ENCODE results near the gene ALDH3B1. TPM values are rescaled to one million over a fixed set of nuclear protein-coding genes. Genes with fewer than 3 reads are reported as not detected.

ALDH3B1 gene
- polyA plus RNA-seq, 1 donor from 2014 or later, result not detected

GRCh38 chr11:68012843-68013610 lies 2.9 kb downstream of the ALDH3B1 start:
- no peak for TF ChIP-seq EZH2 (IDR thresholded peaks at IDR 0.05; ENCODE audit: borderline replicate concordance, insufficient read depth, low read length, poor library complexity, severe bottlenecking)
- TF ChIP-seq, protein P1, sequence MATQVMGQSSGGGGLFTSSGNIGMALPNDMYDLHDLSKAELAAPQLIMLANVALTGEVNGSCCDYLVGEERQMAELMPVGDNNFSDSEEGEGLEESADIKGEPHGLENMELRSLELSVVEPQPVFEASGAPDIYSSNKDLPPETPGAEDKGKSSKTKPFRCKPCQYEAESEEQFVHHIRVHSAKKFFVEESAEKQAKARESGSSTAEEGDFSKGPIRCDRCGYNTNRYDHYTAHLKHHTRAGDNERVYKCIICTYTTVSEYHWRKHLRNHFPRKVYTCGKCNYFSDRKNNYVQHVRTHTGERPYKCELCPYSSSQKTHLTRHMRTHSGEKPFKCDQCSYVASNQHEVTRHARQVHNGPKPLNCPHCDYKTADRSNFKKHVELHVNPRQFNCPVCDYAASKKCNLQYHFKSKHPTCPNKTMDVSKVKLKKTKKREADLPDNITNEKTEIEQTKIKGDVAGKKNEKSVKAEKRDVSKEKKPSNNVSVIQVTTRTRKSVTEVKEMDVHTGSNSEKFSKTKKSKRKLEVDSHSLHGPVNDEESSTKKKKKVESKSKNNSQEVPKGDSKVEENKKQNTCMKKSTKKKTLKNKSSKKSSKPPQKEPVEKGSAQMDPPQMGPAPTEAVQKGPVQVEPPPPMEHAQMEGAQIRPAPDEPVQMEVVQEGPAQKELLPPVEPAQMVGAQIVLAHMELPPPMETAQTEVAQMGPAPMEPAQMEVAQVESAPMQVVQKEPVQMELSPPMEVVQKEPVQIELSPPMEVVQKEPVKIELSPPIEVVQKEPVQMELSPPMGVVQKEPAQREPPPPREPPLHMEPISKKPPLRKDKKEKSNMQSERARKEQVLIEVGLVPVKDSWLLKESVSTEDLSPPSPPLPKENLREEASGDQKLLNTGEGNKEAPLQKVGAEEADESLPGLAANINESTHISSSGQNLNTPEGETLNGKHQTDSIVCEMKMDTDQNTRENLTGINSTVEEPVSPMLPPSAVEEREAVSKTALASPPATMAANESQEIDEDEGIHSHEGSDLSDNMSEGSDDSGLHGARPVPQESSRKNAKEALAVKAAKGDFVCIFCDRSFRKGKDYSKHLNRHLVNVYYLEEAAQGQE (IDR thresholded peaks at IDR 0.05; ENCODE audit: borderline replicate concordance), result no peak
- TF ChIP-seq TAF1 (IDR thresholded peaks at IDR 0.05; ENCODE audit: low read depth), result no peak
- TF ChIP-seq SMC3 (conservative IDR thresholded peaks at IDR 0.05; ENCODE audit: poor library complexity), result no peak
- no peak for TF ChIP-seq MXI1 (conservative IDR thresholded peaks at IDR 0.05; ENCODE audit: poor library complexity, severe bottlenecking)
- TF ChIP-seq CTCF (IDR thresholded peaks at IDR 0.05; ENCODE audit: poor library complexity, severe bottlenecking), result no peak
- TF ChIP-seq RAD21 (conservative IDR thresholded peaks at IDR 0.05), result no peak
- TF ChIP-seq EP300 (conservative IDR thresholded peaks at IDR 0.05; ENCODE audit: poor library complexity, severe bottlenecking), result no peak
- no peak for TF ChIP-seq POLR2AphosphoS5 (IDR thresholded peaks at IDR 0.05)
- no peaks in the 10 kb centered on the region for H3K9me2 ChIP-seq (ENCODE audit: insufficient read depth, low read length)
- H3K9ac ChIP-seq (ENCODE audit: low read length), result no peak overlapping the region
- H3K79me2 ChIP-seq (replicated peaks; ENCODE audit: insufficient read depth, low read length), result no peaks in the 10 kb centered on the region
- H3K36me3 ChIP-seq (ENCODE audit: insufficient read depth, low read length), result no peaks in the 10 kb centered on the region
- H4K20me1 ChIP-seq (ENCODE audit: insufficient read depth), result no peaks in the 10 kb centered on the region
- H3K4me2 ChIP-seq (ENCODE audit: low read length), result no peak overlapping the region
- no peak overlapping the region for H2AFZ ChIP-seq (ENCODE audit: low read depth, low read length)
- H3F3A ChIP-seq (ENCODE audit: insufficient read depth, low read length, poor library complexity, severe bottlenecking), result no peaks in the 10 kb centered on the region
- H3K4me3 ChIP-seq (ENCODE audit: low read length), result no peak overlapping the region
- no peak overlapping the region for H3K27ac ChIP-seq (ENCODE audit: low read length)
- no peaks in the 10 kb centered on the region for H3K9me3 ChIP-seq (ENCODE audit: low read length)
- no peaks in the 10 kb centered on the region for H3K27me3 ChIP-seq (ENCODE audit: insufficient read depth, low read depth, low read length)

DNA sequence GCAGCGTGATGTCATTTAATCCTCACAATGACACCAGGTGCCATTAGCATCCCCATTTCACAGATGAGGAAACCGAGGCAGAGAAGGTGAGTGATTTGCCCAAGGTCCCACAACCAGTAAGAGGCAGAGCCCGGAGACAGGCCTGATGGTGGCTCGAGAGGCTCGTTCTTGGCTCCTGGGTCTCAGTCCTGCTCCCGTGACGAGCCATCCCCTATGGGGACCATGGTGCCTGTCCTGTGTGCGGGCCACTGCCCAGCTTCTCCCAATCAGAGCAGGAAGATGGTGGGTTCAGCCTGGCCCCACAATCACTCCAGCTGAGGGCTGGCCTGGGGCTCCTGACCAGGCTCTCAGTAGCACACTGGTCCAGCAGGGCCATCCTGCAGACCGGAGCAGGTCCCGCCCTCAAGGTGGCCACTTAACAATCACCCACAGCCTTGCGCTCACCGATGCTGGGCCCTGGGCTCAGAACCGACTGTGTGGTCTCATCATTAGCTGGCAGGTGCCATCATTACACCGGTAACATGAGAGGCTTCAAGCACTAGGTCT lies 3.6 kb downstream of the ALDH3B1 start:
- H3K4me2 ChIP-seq (ENCODE audit: low read length), result no peak overlapping the region
- H3K27ac ChIP-seq (ENCODE audit: low read length), result no peak overlapping the region

More for the DNA sequence above, 3.6 kb downstream of the ALDH3B1 start:
- H3F3A ChIP-seq (ENCODE audit: insufficient read depth, low read length, poor library complexity, severe bottlenecking), result no peaks in the 10 kb centered on the region
- no peaks in the 10 kb centered on the region for H3K36me3 ChIP-seq (ENCODE audit: insufficient read depth, low read length)
- H3K4me3 ChIP-seq (ENCODE audit: low read length), result no peak overlapping the region
- H3K9ac ChIP-seq (ENCODE audit: low read length), result no peak overlapping the region
- no peak overlapping the region for H2AFZ ChIP-seq (ENCODE audit: low read depth, low read length)
- H4K20me1 ChIP-seq (ENCODE audit: insufficient read depth), result no peaks in the 10 kb centered on the region
- TF ChIP-seq CTCF (IDR thresholded peaks at IDR 0.05; ENCODE audit: poor library complexity, severe bottlenecking), result no peak
- no peaks in the 10 kb centered on the region for H3K27me3 ChIP-seq (ENCODE audit: insufficient read depth, low read depth, low read length)
- H3K79me2 ChIP-seq (replicated peaks; ENCODE audit: insufficient read depth, low read length), result no peaks in the 10 kb centered on the region
- H3K9me3 ChIP-seq (ENCODE audit: low read length), result no peaks in the 10 kb centered on the region
- no peaks in the 10 kb centered on the region for H3K9me2 ChIP-seq (ENCODE audit: insufficient read depth, low read length)
